Measurements from ENCODE around the gene MTMR3.
"Not testable (repeated sequence)": the region's sequence is repeated elsewhere in the genome, so short reads cannot be mapped to it uniquely, and the experiment has no call there.

The MTMR3 gene

GRCh38 chr22:30031328-30031727 lies 148.4 kb downstream of the MTMR3 start:
- DNase-seq = no peak

GRCh38 chr22:30031764-30032455 lies 148.9 kb downstream of the MTMR3 start:
- DNase-seq = no peak

GRCh38 chr22:30033137-30033536 lies 150.2 kb downstream of the MTMR3 start:
- DNase-seq = no peak

GRCh38 chr22:30033901-30034300 lies 150.9 kb downstream of the MTMR3 start:
- DNase-seq = no peak

GRCh38 chr22:30036656-30037055 lies 153.7 kb downstream of the MTMR3 start:
- DNase-seq = no peak

- peak; percentile 40 for DNase-seq
Observed at GRCh38 chr22:30038219-30038618, 155.2 kb downstream of the MTMR3 start.

- no peak for DNase-seq
Observed at GRCh38 chr22:30040499-30041260, 157.7 kb downstream of the MTMR3 start.

- no peak for DNase-seq
Observed at GRCh38 chr22:30041475-30041874, 158.5 kb downstream of the MTMR3 start.

GRCh38 chr22:30041881-30042280 lies 158.9 kb downstream of the MTMR3 start:
- no peak for DNase-seq

GRCh38 chr22:30043161-30043560 lies 160.2 kb downstream of the MTMR3 start:
- no peak for DNase-seq

GRCh38 chr22:30044369-30044768 lies 161.4 kb downstream of the MTMR3 start:
- peak; percentile 51 for DNase-seq

- no peak for DNase-seq
Observed at GRCh38 chr22:30044881-30045493, 162.0 kb downstream of the MTMR3 start.

GRCh38 chr22:30045494-30045887 lies 162.5 kb downstream of the MTMR3 start:
- no peak for DNase-seq

GRCh38 chr22:30045901-30046715 lies 163.1 kb downstream of the MTMR3 start:
- no peak for DNase-seq

GRCh38 chr22:30046716-30047363 lies 163.9 kb downstream of the MTMR3 start:
- DNase-seq = no peak

GRCh38 chr22:30047364-30047738 lies 164.4 kb downstream of the MTMR3 start:
- DNase-seq = no peak

- DNase-seq = no peak
Observed at GRCh38 chr22:30048681-30049080, 165.7 kb downstream of the MTMR3 start.

- no peak for DNase-seq
Observed at GRCh38 chr22:30054067-30054763, 171.2 kb downstream of the MTMR3 start.

- no peak for DNase-seq
Observed at GRCh38 chr22:30054764-30055069, 171.7 kb downstream of the MTMR3 start.

- no peak for DNase-seq
Observed at GRCh38 chr22:30056015-30056414, 173.0 kb downstream of the MTMR3 start.

- DNase-seq = no peak
Observed at GRCh38 chr22:30057375-30057774, 174.4 kb downstream of the MTMR3 start.

GRCh38 chr22:30059346-30060020 lies 176.5 kb downstream of the MTMR3 start:
- not testable (repeated sequence) for DNase-seq
